GDM1 (cell line): ENCODE measurements around the gene DNAH3.

ENCODE experiments used
- DNase-seq: peaks from one replicate; lab custom pipeline; 2025; lab: John Stamatoyannopoulos, UW

The DNAH3 gene

DNA sequence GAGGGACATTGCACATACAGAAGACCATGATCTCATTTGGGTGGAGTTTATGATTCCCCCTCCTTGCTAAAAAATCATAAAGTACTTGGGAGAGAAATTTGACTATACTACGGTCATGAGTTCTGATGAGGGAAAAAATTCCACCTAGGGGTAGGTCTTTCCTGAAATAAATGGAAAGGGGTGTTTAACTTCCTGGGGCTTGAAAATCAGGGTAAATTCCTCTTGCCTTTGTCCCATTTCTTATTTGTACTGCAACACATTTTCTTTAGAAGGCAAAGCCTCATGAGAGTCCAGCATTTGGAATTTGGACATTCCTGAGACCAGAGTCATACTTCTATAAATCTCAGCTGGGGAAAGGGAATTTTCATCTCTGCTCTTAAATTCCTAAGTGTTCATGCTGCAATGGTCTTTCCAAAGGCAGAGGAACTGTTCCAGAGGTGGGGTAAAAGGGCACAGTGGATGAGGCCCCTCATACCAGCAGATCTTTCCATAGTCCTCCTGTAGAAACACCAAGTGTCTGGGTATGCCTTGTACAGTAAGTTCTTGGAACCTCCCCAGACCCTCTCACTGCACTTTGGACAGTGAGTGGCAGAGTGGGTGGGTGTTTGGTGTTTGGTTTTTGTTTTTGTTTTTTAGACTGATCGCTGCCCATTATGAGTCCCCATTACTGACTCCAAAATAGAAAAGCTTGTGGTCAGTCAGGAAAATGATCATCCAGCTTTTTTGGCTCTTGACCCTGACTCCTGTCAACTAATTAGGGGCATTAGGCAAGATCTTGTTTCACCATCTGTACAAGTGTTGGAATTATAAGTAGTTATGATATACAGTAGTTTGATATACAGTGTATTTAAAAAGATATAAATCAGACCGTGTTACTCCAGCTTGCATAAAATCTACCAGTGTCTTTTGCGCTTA is 244.0 kb downstream of the DNAH3 start:
- DNase-seq: no peak

DNA sequence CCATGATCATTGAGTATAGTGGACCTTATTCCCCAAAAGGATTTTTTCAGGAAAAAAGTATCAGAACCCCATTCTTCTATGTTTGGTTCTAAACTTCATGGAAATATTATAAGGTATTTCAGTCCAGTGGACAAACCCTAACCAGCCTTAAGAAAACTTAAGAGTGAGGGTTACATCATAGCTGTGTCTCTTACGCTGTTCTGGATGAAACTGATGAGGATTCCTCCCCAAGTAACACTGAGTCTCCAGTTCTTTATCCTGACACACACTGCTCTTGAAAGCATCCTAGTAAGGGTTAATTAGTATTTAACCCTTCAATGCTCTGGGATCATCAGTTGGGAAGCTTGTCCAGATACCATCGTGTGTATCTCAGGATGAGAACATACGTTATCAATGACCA is 245.1 kb downstream of the DNAH3 start:
- no peak for DNase-seq

DNA sequence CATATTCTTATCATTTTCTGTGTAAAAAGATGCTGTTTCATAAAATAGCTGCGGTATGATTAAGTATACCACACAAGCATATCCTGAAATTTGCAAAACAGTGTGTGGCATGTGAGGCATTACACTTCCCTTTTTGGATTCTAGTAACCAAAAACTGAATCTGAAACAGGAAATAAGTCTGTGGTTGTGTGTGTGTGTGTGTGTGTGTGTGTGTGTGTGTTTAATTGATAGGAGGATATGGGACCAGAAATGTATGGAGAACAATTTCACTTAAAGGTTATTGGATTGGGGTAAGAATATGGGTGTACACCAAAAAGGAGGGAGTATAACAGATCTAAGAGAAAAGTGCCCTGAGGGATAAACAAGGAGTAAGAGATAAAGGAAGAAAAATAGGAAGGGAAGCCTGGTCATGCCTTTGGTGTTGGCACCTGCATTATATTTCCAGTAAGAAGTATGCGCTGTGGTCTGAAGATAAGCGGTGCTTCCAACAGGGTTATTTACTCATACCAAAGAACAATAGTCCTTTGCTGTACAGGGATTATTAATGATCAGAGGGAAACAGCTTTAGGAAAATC is 246.1 kb downstream of the DNAH3 start:
- peak; percentile 85 for DNase-seq

DNA sequence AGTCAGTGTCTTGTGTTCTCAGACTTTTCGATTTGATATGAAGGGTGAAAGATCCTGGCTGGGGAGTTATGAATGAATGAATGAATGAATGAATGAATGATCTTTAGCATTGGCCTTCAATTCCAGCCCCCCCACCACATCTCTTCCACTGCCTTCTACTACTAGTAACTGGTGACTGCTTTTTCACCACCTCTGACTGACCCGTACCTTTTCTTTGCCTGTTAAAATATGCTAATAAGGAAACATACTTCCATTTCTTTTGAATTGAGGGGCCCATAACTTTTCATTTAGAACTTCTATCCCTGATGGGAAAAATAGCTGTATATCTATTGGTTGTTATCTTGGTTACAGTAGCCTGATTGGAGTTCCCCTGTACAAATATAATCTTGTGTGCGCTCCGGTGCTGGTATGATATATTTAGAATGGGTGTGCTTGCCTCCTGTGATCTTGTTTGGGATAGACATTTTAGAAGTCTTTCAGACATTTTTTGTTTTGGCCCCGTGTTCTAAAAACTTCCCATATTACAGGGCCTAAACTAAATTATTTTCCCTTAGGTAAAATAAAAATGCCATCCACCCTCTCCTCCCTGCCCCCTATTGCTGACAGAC is 246.6 kb downstream of the DNAH3 start:
- DNase-seq: no peak

DNA sequence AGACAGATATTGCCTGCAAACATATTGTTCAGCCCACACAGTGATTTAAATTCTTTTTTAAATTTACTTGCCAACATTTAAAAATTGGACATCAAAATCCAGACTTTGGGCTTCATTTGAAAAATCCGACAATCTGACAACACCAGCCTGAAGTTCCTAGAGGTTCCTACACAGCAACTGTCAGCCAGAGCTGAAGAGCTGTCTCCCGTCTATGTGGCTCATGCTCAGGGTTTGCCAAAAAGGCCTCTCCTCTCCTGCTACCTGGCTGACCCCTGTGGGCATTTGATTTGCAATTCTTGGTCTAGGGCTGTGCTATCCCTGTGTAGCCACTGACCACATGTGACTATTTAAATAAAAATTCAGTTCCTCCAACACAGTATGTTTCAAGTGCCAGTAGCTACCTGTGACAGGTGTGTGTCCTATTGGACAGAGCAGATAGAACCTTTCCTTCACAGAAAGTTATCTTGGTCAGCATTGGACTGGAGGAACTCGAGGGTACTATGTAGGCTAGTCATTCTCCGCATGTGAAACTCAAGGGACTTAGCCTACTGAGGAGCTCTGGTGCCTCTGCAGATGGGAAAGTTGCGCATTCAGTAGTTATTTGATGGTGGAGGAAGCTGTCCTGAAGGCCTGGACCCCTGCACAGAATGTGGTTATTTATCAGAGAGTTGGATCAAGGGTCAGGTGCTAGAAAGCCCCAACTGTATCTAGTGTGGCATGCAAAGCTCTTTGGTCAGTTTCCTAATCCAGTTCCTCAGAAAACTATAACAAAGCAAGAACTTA is 247.3 kb downstream of the DNAH3 start:
- no peak for DNase-seq

DNA sequence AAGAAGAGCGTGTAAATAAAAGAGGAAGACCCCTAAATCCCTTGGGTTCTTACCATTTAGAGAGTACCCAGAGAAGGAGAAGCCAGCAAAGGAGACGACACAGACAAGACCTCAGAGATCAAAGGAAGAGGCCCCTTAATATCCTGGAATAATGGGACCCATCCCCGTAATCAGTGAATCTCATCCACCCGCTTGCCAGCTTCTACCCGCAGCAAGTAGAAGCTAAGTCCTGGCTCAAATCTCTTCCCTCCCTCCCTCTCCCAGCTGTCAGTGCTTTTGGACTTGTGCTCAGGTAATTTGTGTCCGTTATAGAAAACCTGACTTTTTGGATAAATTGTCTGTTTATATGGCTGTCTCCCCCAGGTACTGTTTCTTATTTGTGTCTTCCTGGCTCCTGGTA is 248.2 kb downstream of the DNAH3 start:
- DNase-seq: no peak

DNA sequence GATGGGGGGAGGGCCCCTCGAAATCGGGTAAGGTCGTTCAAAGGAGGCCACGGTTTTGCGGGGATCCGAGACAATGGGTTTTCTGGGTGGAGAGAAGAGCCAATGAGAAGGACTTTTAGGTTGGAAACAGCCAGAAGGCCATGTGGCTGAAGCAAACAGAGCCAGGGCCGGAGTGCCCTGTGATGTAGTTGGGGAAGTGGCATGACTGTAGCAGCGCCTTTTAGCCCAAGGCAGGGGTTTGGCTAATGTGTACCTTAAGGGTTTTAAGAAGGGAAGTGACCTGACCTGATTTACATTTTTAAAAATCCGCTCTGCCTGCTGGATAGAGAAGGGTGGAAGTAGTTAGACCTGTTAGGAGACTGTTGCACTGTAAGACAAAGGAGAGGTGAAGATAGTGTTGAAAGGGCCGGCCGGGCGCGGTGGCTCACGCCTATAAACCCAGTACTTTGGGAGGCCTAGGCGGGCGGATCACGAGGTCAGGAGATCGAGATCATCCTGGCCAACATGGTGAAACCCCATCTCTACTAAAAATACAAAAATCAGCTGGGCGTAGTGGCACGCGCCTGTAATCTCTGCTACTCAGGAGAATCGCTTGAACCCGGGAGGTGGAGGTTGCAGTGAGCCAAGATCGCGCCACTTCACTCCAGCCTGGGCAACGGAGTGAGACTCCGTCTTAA is 249.1 kb downstream of the DNAH3 start:
- DNase-seq: peak; percentile 7

DNA sequence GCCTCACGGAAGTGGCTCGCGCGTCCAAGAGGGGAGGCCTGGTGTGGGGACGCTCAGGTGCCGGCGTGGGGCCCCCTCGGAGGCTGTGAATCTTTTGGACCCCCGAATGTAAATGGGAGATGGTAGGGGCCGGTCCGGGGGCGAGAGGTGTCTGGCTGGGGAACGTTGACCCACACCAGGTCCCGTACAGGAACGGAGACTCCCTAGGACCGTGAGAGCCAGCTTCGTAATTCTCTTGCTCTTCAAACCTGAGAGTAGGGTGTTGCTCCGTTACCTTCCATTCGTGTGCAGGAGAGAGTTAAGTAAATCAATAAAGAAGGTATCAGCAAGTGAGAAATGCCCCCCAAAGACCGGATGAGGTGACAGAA is 249.6 kb downstream of the DNAH3 start:
- no peak for DNase-seq

DNA sequence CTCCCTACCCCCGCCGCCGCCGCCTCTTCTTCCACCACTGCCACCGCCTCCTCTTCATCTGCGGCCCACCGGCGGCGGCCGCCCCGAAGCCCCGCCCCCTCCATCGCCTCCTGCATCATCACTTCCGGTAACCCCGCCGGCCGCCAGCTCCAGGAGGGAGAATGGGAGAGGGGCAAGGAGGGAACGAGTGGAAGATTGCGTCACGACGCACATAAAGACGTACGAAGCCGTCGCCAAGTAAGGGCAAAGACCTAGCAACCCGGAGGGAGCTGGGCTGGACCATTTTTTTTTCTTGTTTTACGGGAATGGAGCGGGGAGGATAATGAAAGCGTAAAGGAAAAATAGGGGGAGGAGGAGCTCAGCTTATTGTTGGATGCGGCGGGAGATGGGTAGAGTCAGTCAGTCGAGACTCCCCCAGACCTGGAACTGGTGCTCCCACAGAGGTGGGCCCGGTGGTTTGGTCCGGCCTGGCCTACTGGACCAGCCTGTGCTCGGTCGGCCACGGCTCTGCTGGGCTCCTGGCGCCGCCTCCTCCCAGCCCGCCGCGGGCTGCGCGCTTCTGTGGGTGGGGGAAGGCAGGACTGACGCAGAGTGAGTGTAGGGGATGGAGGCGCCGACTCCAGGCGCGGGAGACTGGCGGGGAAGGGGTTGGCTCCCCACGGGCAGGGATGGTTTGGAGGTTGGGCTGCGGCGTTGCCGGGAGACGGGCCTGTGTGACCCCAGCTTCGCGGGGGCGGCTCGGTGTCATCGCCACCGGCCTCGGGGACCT is 250.2 kb downstream of the DNAH3 start, which contains the start of the genes DCUN1D3 and LYRM1:
TSS of gene DCUN1D3 (minus strand) at position 60 of the 769 bp plus-strand sequence. CDS start 37,820 bp downstream, outside the sequence.
TSS of gene LYRM1 (plus strand) at position 473 of the 769 bp plus-strand sequence. CDS start 14,785 bp downstream, outside the sequence.
- peak; percentile 96 for DNase-seq

DNA sequence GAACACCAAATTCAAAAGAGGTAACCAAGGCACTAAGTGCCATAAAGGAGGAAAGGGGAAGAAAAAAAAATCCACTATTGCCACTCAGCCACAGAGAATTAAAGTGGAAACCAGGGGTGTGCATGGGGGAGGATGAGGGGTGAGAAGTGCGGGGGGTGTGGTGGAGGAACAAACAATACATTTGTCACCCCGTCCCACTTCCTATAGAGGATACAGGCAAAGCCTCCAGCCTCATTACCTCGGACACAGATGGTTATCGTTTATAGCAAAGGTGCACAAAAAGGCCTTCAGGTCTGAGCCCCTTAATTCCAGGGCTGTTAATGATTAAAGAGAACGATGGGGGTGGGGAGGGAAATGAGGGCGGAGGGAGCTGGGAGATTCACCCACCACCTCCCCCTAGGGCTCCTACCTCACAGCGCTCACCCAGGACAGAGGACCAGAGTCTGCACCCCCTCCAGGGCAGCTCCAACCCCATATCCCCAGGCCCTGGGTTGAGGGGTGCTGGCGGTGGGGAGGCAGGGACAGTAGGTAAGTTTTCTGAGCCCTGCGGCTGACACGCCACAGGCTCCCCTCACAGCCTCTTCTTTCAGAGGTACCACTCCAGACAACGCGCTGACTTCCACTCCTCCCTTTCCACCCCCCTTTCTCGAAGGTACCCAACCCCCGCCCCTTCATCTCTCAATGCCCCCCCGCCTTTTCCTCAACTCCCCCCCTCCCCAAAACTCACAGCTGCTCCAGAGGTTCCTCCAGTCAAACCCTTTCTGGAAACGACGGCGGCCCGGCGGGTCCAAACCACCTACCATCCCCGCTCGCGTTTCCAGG is 251.0 kb downstream of the DNAH3 start:
- no peak for DNase-seq

DNA sequence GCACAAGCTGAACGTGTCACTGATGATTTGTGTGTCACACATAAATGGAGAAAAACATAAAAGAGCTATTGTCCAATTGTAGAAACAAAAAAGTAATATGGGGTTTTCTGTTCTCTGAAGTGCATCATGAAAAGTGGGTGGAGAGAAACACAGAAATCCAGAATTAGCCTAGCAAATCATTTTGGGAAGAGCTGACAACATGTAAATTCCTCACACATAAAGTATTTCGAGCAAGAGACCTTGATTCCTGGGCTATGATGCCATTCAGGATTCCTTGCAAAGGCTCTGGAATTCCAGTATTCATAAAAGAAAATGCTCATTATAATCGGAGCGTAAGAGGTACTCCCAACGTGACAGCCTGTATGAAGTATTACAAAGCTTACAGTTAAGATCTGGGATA is 251.6 kb downstream of the DNAH3 start:
- DNase-seq: no peak

DNA sequence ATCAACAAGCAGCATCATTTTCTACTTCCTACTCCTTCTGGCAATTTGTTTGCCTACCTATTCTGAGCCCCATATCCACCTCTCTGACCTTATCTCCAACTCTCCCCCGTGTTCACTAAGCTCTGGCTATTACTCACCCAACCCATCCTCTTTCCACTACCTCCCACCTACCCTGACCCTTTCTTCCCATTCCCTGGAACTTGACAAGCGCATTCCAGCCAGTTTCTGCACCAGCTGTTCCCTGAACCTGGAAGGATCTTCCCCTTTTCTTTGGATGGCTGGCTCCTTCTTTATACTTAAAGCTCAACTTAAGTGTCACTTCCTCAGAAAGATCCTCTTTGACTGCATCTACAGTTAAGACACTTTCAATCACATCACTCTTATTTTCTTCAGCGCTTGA is 252.7 kb downstream of the DNAH3 start:
- DNase-seq: no peak

DNA sequence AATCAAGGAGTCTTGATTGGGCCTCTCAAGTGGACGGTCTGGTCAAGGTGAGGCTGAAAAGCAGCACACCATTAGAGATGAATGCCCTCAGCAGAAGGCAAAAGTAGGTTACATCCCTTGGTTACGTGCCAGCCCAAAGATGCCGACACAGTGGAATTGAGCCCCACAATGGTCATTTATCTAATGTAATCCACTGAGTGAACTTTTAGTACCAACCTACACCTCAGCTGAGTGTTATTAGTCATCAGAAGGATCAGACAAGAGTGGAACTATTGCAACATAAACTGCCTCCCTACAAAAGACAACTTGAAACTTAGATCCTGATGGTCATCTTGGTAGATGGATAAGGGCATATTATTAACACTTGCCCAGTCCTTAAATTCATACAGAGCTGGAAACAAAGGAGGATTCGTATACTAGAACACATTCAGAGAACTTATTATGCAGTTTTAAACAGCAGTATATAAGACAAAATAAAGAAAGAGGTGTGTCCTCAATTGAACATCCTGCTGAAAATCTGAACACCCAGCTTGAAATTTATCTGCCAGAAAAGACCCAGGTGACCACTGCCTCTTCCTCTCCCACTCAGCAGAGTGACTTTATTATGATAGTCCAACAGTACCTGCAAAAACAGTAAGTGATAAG is 253.3 kb downstream of the DNAH3 start:
- no peak for DNase-seq

DNA sequence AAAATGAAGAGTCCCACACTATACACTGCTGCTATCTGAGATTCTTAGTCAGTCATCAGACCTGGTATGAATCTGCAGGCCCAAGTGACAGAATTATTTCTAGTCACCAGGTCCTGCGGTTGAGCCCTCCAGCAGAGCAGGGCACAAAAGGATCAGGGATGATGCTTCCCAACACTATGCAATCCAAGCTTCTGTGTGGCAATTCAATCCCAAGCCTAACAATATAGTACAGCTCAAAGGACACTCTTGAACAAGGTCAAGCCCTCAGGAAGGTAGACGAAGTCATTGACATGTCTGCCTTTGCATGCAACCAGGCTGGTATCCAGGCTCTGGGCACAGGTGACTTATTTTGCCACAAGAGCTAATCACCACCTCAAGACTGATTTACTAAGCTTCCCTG is 256.3 kb downstream of the DNAH3 start:
- no peak for DNase-seq

DNA sequence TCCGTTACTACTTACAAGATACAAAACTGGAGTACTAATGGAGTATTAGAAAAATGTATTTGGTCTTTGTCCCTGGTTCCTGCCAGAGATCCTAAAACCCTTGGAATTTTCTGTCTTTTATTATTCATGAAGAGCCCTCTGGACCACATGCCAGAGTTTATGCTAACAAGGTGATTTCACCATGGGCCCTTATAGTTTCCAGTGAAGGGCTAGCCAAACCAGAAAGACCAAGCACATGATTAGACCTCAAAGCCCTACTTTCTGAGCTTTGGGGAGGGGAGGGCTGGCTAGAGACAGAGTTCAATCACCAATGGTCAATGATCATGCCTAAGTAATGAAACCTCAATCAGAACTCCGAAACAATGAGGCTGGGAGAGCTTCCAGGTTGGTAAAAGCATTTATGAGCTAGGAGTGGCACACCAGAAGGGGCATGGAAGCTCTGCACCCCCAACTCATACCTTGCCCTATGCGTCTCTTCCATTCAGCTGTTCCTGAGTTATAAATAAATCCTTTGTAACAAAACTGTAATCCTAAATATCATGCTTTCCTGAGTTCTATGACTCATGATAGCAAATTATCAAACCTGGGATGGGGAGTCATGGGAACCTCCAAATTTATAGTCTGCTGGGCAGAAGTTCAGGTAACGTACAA is 260.9 kb downstream of the DNAH3 start:
- DNase-seq: no peak

DNA sequence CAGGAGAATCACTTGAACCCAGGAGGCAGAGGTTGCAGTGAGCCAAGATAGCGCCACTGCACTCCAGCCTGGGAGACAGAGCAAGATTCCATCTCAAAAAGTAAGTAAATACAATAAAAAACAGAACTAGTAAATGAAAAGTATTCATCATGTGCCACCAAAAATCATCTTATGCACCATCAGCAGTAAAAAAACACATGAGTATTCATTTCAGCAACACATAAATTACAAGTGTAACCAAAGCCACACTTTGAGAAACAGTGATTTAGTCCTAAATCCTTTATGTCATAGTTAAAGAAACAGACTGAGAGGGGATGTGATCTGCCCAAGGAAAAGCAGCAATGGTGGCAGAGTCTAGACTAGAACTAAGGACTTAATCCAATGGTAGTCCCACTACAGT is 263.4 kb downstream of the DNAH3 start:
- DNase-seq: no peak

DNA sequence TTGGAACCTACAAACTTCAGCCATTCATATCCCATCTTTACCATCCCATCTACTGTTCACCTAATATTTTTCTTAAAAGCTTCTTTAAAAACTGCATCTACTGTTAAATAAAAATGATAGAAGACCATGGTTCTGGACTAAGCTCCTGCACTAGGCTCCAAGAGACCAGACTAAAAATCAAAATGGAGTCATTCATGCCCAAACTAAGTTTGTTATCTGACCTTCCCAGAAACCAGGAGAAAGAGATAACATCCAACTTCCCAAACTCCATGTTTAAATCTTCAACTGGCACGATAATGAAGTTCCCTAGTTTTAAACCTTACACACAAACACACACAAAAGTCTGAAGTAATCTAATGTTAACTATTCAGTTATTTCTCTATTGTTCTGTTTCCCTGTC is 264.3 kb downstream of the DNAH3 start:
- DNase-seq: no peak

DNA sequence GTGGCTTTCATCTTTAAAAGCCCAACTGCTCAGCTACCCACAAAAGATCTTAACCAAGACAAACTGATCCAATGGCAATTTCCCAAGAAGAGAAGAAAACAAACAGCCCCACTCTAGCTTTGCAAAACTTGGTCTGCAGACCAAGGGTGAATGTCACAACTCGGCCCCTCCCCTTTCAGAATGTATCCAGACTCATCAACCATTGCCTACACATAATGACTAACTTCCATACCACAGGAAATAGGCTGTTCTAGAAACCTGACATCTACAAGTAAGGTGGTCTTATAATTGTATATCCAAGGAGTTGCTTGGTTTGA is 266.4 kb downstream of the DNAH3 start:
- no peak for DNase-seq
